ENCODE data around the gene RMI1.

RMI1 gene

GRCh38 chr9:84007662-84008061, 27.1 kb downstream of the RMI1 start:
- Histone ChIP-seq H3K27ac (ENCODE audit: extremely low read depth, low read depth, low read length) (no peak overlapping the region), H3K4me3 (ENCODE audit: low read depth, low read length) (no peak overlapping the region), H3K9me3 (ENCODE audit: control insufficient read depth, insufficient read depth, low read depth, low read length) (no peaks in the 10 kb centered on the region), H3K4me1 (ENCODE audit: control insufficient read depth, insufficient read depth, low read length) (no peaks in the 10 kb centered on the region), H3K36me3 (ENCODE audit: control insufficient read depth in 2 of 2, insufficient read depth in 1 of 2, low read length in 2 of 2) (no peaks in the 10 kb centered on the region)
- no peak for TF ChIP-seq ZNF558 (tag by site-specific recombination; IDR thresholded peaks at IDR 0.05)
- TF ChIP-seq REST (tag by site-specific recombination; IDR thresholded peaks at IDR 0.05), result no peak
- no peak for TF ChIP-seq ZBTB26 (tag by site-specific recombination; optimal IDR thresholded peaks at IDR 0.05)
- no peak for TF ChIP-seq ZNF544 (tag by site-specific recombination; IDR thresholded peaks at IDR 0.05)
- TF ChIP-seq ZNF704 (tag by site-specific recombination; IDR thresholded peaks at IDR 0.05), result no peak
- no peak for TF ChIP-seq ZNF416 (tag by site-specific recombination; IDR thresholded peaks at IDR 0.05)
- no peak for TF ChIP-seq PRDM10 (tag by site-specific recombination; IDR thresholded peaks at IDR 0.05)
- no peak for TF ChIP-seq INSM2 (tag by site-specific recombination; IDR thresholded peaks at IDR 0.05)
- TF ChIP-seq ZNF341 (tag by site-specific recombination; IDR thresholded peaks at IDR 0.05; ENCODE audit: low read depth), result no peak
- TF ChIP-seq SALL2 (tag by site-specific recombination; IDR thresholded peaks at IDR 0.05; ENCODE audit: borderline replicate concordance), result no peak
- TF ChIP-seq SCRT2 (tag by site-specific recombination; IDR thresholded peaks at IDR 0.05), result no peak
- TF ChIP-seq ZBTB21 (tag by site-specific recombination; IDR thresholded peaks at IDR 0.05), result no peak
- TF ChIP-seq ZNF623 (tag by site-specific recombination; IDR thresholded peaks at IDR 0.05), result no peak
- no peak for TF ChIP-seq ZNF423 (tag by site-specific recombination; IDR thresholded peaks at IDR 0.05)
- TF ChIP-seq MYNN (tag by site-specific recombination; IDR thresholded peaks at IDR 0.05; ENCODE audit: borderline replicate concordance), result no peak
- TF ChIP-seq AEBP2 (tag by site-specific recombination; IDR thresholded peaks at IDR 0.05; ENCODE audit: borderline replicate concordance), result no peak
- no peak for TF ChIP-seq ZNF658 (tag by site-specific recombination; IDR thresholded peaks at IDR 0.05)
- ChIA-PET POLR2A (no interaction called here), CTCF (no interaction called here)

Measured in HEK293 (cell line).